ENCODE data around the gene NDUFB2. TPM values are rescaled to one million over a fixed set of nuclear protein-coding genes. Genes with fewer than 3 reads are reported as not detected.

The NDUFB2 gene
- total RNA-seq, 1 experiment from 2014 or later = 189 TPM

DNA sequence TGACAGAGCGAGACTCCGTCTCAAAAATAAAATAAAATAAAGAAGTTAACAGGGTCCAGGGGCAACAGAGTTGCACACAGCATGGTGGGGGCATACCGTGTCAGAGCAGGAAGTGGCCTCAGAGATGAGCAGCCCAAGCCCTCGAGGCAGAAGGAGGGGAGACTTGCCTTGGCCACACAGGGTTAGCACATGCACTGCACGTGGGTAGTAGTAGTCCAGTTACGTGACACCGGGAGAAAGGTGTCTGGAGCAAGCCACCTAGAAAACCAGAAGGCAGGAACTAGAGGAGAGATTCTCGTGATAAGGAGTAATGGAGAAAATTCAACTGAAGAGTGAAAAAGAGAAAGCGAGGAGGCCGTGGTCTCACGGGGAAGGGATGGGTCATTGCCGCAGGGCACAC is 46.1 kb upstream of the NDUFB2 start:
- TF ChIP-seq, protein P1, sequence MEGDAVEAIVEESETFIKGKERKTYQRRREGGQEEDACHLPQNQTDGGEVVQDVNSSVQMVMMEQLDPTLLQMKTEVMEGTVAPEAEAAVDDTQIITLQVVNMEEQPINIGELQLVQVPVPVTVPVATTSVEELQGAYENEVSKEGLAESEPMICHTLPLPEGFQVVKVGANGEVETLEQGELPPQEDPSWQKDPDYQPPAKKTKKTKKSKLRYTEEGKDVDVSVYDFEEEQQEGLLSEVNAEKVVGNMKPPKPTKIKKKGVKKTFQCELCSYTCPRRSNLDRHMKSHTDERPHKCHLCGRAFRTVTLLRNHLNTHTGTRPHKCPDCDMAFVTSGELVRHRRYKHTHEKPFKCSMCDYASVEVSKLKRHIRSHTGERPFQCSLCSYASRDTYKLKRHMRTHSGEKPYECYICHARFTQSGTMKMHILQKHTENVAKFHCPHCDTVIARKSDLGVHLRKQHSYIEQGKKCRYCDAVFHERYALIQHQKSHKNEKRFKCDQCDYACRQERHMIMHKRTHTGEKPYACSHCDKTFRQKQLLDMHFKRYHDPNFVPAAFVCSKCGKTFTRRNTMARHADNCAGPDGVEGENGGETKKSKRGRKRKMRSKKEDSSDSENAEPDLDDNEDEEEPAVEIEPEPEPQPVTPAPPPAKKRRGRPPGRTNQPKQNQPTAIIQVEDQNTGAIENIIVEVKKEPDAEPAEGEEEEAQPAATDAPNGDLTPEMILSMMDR (IDR thresholded peaks at IDR 0.05; ENCODE audit: unreplicated experiment) = no peak
- no TSS peak for BruUV-seq (replicated peaks)
- Mint-ChIP-seq H3K9me3 (ENCODE audit: unreplicated experiment) (no peaks in the 10 kb centered on the region), H3K4me1 (ENCODE audit: insufficient read depth, unreplicated experiment) (peaks cover 25% of the 10 kb centered on the region), H3K27me3 (ENCODE audit: insufficient read depth, unreplicated experiment) (no peaks in the 10 kb centered on the region), H3K4me3 (ENCODE audit: unreplicated experiment) (no peak overlapping the region), H3K36me3 (ENCODE audit: insufficient read depth, unreplicated experiment) (peaks cover 4% of the 10 kb centered on the region), H3K27ac (ENCODE audit: low read depth, unreplicated experiment) (no peak overlapping the region)
- intact Hi-C loops (cut with micrococcal nuclease) = no loop called here
- DNase-seq (ENCODE audit: unreplicated experiment) = no peak
- CTCF ChIA-PET = interaction anchor here (1.2 to 6.5 kb wide), 5 partner anchors 22 to 176 kb away, joined by 3 to 118 read pairs (median 5); no protein-coding TSS in a partner anchor
- POLR2A ChIA-PET = no interaction called here

DNA sequence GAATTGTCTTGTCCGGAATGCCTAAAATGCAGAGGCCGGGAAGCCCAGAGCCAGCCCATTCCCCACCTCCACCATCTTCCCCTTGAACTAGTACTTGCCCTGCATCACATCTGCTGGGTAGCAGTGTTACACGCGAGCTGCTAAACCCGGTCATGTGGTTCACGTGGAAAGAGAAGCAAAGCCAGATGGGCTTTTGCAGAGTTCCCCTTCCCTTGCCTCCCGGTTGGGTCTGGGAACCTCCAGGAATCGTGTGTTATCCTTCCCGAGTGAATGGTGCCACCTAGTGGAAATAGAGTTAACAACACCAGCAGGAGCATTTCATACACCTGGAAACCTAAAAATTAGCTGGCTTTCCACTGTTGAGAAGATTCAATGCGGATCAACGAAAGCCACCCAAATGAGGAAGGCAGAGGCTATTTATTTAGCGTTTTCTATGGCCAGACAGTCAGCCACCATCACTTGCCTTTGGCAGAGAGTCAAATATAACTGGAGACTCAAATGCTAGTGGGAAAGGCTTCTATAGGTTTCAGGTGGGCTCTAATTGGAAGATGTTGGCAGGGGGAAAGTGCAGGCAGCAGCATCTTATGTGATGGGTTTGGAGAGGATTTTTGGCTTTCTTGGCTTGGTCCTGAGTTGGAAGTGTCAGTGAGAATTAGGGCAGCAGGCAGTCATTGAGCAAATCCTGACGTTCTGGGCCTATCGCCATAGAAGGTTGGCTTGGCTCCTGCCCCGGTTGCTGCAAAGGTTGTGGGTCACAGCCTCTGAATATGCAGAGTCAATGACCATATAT is 43.0 kb upstream of the NDUFB2 start:
- Mint-ChIP-seq H3K9me3 (ENCODE audit: unreplicated experiment) (no peaks in the 10 kb centered on the region), H3K27ac (ENCODE audit: low read depth, unreplicated experiment) (no peak overlapping the region), H3K27me3 (ENCODE audit: insufficient read depth, unreplicated experiment) (no peaks in the 10 kb centered on the region), H3K4me3 (ENCODE audit: unreplicated experiment) (no peak overlapping the region), H3K36me3 (ENCODE audit: insufficient read depth, unreplicated experiment) (peaks cover 4% of the 10 kb centered on the region), H3K4me1 (ENCODE audit: insufficient read depth, unreplicated experiment) (peaks cover 42% of the 10 kb centered on the region)
- intact Hi-C loops (cut with micrococcal nuclease) = loop anchor here (1.0 kb wide), 2 partner anchors 135 to 177 kb away; no protein-coding TSS in a partner anchor
- DNase-seq (ENCODE audit: unreplicated experiment) = peak; percentile 84
- TF ChIP-seq, protein P1 (IDR thresholded peaks at IDR 0.05; ENCODE audit: unreplicated experiment) = peak; percentile 88
- ChIA-PET POLR2A (interaction anchor here (1.6 kb wide), 1 partner anchor 136 kb away, joined by 14 read pairs; no protein-coding TSS in a partner anchor), CTCF (interaction anchor here (0.6 to 6.5 kb wide), 42 partner anchors 10 to 285 kb away, joined by 3 to 118 read pairs (median 4); partner anchors contain the start of gene MKRN1)
- BruUV-seq (replicated peaks) = no TSS peak

DNA sequence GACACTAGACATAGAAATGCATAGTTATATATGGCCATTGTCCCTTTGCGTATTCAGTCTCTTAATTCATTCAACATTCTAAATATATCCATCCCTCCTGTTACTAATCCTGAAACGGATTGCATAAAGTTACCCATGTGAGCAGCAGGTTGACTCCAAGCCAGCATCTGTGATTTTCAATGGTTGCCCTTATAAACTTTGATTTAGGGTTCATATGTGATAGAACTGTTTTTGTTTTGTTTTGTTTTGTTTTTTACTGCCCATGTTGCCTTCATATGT is 42.5 kb upstream of the NDUFB2 start:
- no peak for DNase-seq (ENCODE audit: unreplicated experiment)
- Mint-ChIP-seq H3K27ac (ENCODE audit: low read depth, unreplicated experiment) (no peak overlapping the region), H3K9me3 (ENCODE audit: unreplicated experiment) (no peaks in the 10 kb centered on the region), H3K36me3 (ENCODE audit: insufficient read depth, unreplicated experiment) (peaks cover 4% of the 10 kb centered on the region), H3K4me1 (ENCODE audit: insufficient read depth, unreplicated experiment) (peaks cover 42% of the 10 kb centered on the region), H3K27me3 (ENCODE audit: insufficient read depth, unreplicated experiment) (no peaks in the 10 kb centered on the region), H3K4me3 (ENCODE audit: unreplicated experiment) (no peak overlapping the region)
- intact Hi-C loops (cut with micrococcal nuclease) = no loop called here
- no TSS peak for BruUV-seq (replicated peaks)
- ChIA-PET CTCF (interaction anchor here (0.6 to 6.5 kb wide), 27 partner anchors 10 to 276 kb away, joined by 3 to 118 read pairs (median 4); partner anchors contain the start of gene MKRN1), POLR2A (interaction anchor here (1.6 kb wide), 1 partner anchor 136 kb away, joined by 14 read pairs; no protein-coding TSS in a partner anchor)
- TF ChIP-seq, protein P1 (IDR thresholded peaks at IDR 0.05; ENCODE audit: unreplicated experiment) = no peak

DNA sequence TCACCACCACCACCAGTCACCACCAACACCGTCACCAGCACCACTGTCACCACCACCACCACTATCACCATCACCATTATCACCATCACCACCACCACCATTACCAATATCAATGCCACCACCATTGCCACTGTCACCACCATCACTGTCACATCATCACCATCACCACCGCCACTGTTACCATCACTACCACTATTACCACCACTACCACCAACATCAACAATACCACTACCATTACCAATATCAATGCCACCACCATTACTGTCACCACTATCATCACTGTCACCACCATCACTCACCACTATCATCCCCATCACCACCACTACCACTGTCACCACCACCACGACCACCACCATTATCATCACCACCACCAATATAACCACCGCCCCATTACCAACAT is 41.8 kb upstream of the NDUFB2 start:
- Mint-ChIP-seq H3K27ac (ENCODE audit: low read depth, unreplicated experiment) (no peak overlapping the region), H3K36me3 (ENCODE audit: insufficient read depth, unreplicated experiment) (peaks cover 4% of the 10 kb centered on the region), H3K4me1 (ENCODE audit: insufficient read depth, unreplicated experiment) (peaks cover 37% of the 10 kb centered on the region), H3K4me3 (ENCODE audit: unreplicated experiment) (no peak overlapping the region), H3K9me3 (ENCODE audit: unreplicated experiment) (no peaks in the 10 kb centered on the region), H3K27me3 (ENCODE audit: insufficient read depth, unreplicated experiment) (no peaks in the 10 kb centered on the region)
- intact Hi-C loops (cut with micrococcal nuclease) = no loop called here
- no TSS peak for BruUV-seq (replicated peaks)
- ChIA-PET POLR2A (no interaction called here), CTCF (interaction anchor here (0.6 to 6.5 kb wide), 4 partner anchors 30 to 139 kb away, joined by 3 to 118 read pairs (median 4); no protein-coding TSS in a partner anchor)
- TF ChIP-seq, protein P1 (IDR thresholded peaks at IDR 0.05; ENCODE audit: unreplicated experiment) = no peak
- DNase-seq (ENCODE audit: unreplicated experiment) = no peak
